ENCODE results near the gene RAX2. TPM values are rescaled to one million over a fixed set of nuclear protein-coding genes. Genes with fewer than 3 reads are reported as not detected.
"Not testable (repeated sequence)": the region's sequence is repeated elsewhere in the genome, so short reads cannot be mapped to it uniquely, and the experiment has no call there.

The RAX2 gene
- total and polyA plus RNA-seq, 10 donors, result not detected

DNA sequence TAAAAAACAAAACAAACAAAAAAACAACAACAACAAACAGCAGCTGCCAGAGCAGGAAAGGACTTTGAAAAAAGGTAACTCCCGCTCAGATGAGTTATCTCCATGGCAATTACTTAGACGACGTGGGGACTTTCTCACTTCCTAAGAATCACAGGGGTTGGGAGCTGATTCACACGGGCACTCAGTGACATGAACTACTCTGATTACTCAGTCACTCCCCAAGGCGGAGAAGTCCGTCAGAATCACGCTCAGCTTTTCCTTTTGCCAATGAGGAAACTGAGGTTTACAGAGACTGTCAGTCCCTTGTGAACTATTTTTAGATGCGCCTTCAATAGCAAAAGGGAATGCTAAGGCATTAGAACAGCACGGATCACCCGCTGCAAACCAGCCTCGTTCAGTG is 46.4 kb upstream of the RAX2 start:
- TF ChIP-seq POLR2AphosphoS5 (IDR thresholded peaks at IDR 0.05), result no peak
- TF ChIP-seq, protein P1, sequence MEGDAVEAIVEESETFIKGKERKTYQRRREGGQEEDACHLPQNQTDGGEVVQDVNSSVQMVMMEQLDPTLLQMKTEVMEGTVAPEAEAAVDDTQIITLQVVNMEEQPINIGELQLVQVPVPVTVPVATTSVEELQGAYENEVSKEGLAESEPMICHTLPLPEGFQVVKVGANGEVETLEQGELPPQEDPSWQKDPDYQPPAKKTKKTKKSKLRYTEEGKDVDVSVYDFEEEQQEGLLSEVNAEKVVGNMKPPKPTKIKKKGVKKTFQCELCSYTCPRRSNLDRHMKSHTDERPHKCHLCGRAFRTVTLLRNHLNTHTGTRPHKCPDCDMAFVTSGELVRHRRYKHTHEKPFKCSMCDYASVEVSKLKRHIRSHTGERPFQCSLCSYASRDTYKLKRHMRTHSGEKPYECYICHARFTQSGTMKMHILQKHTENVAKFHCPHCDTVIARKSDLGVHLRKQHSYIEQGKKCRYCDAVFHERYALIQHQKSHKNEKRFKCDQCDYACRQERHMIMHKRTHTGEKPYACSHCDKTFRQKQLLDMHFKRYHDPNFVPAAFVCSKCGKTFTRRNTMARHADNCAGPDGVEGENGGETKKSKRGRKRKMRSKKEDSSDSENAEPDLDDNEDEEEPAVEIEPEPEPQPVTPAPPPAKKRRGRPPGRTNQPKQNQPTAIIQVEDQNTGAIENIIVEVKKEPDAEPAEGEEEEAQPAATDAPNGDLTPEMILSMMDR (IDR thresholded peaks at IDR 0.05 in 8 of 11, conservative IDR thresholded peaks at IDR 0.05 in 3 of 11), result no peak
- TF ChIP-seq POLR2A (IDR thresholded peaks at IDR 0.05), result no peak
- H3K36me3 ChIP-seq, result no peaks in the 10 kb centered on the region
- no peaks in the 10 kb centered on the region for H3K9me3 ChIP-seq
- intact Hi-C loops (cut with DNase I; ENCODE audit: low total_unique reads), result no loop called here
- H3K4me3 ChIP-seq, result no peak overlapping the region
- H3K27me3 ChIP-seq (replicated peaks in 1 of 7), result peaks cover 0 to 12% (median 0%) of the 10 kb centered on the region in 7 donors
- 19 to 38% (median 26%) methylated on average over 11 of the region's 11 CpGs for WGBS, 5 donors
- DNase-seq, result no peak
- H3K27ac ChIP-seq, result no peak overlapping the region
- peaks cover 4 to 60% (median 25%) of the 10 kb centered on the region in 6 donors for H3K4me1 ChIP-seq

DNA sequence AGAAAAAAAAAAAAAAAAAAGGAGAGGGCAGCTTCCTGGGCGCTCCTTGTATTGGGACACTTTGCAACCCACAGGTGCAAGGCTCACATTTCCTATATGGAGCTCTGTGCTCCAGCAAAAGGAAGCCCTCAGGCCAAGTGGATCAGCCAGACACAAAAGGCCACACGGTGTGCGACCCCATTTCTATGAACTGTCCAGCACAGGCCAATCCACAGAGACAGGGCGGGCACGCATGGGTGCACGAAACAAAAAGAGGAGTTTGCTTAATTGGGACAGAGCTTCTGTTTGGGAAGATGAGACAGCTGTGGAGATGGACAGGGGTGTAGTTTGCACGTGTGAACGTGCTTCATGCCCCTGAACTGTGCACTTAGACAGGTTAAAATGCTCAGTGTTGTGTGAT is 45.7 kb upstream of the RAX2 start:
- H3K4me1 ChIP-seq, result peaks cover 11 to 67% (median 31%) of the 10 kb centered on the region in 6 donors
- H3K27me3 ChIP-seq (replicated peaks in 1 of 7), result peaks cover 0 to 5% (median 0%) of the 10 kb centered on the region in 7 donors
- DNase-seq, result no peak
- WGBS, 5 donors, result 87 to 90% (median 89%) methylated on average over 8 of the region's 8 CpGs
- H3K36me3 ChIP-seq, result no peaks in the 10 kb centered on the region
- intact Hi-C loops (cut with DNase I; ENCODE audit: low total_unique reads), result no loop called here
- H3K9me3 ChIP-seq, result no peaks in the 10 kb centered on the region
- no peak overlapping the region for H3K27ac ChIP-seq
- TF ChIP-seq, protein P1 (IDR thresholded peaks at IDR 0.05 in 8 of 11, conservative IDR thresholded peaks at IDR 0.05 in 3 of 11), result no peak
- no peak overlapping the region for H3K4me3 ChIP-seq

DNA sequence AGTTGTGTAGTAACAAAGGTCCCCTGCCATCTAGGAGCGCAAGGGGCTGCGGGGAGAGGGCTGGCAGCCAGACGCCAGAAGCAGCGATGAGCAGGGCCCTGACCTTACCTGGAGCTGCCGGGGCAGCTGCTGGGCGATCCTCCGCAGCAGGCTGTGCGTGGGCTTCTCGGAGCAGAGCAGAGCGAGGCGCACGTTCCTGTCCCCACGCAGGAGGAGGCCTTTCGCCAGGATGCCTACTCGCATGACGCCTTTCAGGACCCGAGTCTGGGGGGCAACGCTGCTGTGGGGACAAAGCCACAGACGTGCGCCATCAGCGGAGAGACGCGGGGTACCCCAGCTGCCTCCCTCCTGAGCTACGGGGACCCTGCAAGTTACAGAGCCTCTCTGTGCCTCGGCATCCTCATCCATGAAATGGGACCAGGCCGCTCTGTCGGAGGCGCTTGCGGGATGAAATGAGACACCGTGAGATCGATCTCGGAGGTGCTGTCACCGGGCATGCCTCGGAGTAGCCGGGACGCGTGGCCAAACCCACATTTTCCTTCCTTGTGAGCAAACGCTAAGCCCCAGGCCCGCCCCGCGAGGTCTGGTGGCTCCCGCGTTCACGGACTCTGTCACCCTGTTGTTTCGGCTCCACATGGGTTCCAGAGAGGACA is 44.7 kb upstream of the RAX2 start:
- WGBS, 5 donors, result 93 to 97% (median 93%) methylated on average over 37 to 45 of the region's 45 CpGs
- DNase-seq, result no peak

DNA sequence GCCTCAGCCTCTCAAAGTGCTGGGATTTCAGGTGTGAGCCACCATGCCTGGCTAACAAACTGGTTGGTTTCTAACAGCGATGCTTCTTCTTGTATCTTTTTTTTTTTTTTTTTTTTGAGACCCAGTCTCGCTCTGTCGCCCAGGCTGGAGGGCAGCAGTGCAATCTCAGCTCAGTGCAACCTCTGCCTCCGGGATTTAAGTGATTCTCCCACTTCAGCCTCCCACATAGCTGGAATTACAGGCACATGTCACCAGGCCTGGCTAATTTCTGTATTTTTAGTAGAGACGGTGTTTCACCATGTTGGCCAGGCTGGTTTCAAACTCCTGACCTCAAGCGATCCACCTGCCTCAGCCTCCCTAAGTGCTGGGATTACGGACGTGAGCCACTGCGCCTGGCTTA is 44.1 kb upstream of the RAX2 start:
- intact Hi-C loops (cut with DNase I; ENCODE audit: low total_unique reads); H3K27me3 ChIP-seq (replicated peaks in 1 of 7); H3K27ac ChIP-seq; H3K9me3 ChIP-seq; H3K4me3 ChIP-seq; DNase-seq; H3K36me3 ChIP-seq: not testable (repeated sequence)
- 95 to 97% (median 95%) methylated on average over 9 of the region's 9 CpGs for WGBS, 5 donors
- peaks cover 24 to 68% (median 38%) of the 10 kb centered on the region in 6 donors for H3K4me1 ChIP-seq

More for the DNA sequence above, 44.7 kb upstream of the RAX2 start:
- TF ChIP-seq POLR2A (IDR thresholded peaks at IDR 0.05) (no peak), POLR2AphosphoS5 (IDR thresholded peaks at IDR 0.05) (no peak)
- TF ChIP-seq, protein P1 (IDR thresholded peaks at IDR 0.05 in 8 of 11, conservative IDR thresholded peaks at IDR 0.05 in 3 of 11), result no peak
- no peaks in the 10 kb centered on the region for H3K36me3 ChIP-seq
- no peak overlapping the region for H3K4me3 ChIP-seq
- H3K27ac ChIP-seq, result no peak overlapping the region
- intact Hi-C loops (cut with DNase I; ENCODE audit: low total_unique reads), result no loop called here
- no peaks in the 10 kb centered on the region for H3K9me3 ChIP-seq
- H3K27me3 ChIP-seq (replicated peaks in 1 of 7), result no peaks in the 10 kb centered on the region
- peaks cover 19 to 67% (median 33%) of the 10 kb centered on the region in 6 donors for H3K4me1 ChIP-seq
